GM19397 (cell line): Measurements from ENCODE around the gene FSIP1.

Experiments used
- ATAC-seq: cut with Tn5 transposase; IDR thresholded peaks from one replicate; pipeline ENCODE4 v1.9.1; 2021; ENCODE audit warnings: mild to moderate bottlenecking, moderate library complexity; ENCODE audit not compliant: unreplicated experiment

The FSIP1 gene

DNA sequence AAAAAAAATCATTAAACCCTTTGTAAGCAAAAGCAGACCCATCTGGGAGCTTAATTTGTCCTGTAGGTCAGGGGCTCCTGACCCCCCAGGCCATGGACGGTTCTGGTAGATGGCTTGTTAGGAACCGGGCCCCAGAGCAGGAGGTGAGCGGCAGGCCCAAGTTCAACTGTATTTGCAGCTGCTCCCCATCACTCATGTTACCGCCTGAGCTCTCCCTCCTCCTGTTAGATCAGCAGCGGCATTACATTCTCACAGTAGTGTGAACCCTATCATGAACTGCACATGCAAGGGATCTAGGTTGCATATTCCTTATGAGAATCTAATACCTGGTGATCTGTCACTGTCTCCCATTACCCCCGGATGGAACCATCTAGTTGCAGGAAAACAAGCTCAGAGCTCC, 60.7 kb downstream of the FSIP1 start:
- ATAC-seq = no peak

DNA sequence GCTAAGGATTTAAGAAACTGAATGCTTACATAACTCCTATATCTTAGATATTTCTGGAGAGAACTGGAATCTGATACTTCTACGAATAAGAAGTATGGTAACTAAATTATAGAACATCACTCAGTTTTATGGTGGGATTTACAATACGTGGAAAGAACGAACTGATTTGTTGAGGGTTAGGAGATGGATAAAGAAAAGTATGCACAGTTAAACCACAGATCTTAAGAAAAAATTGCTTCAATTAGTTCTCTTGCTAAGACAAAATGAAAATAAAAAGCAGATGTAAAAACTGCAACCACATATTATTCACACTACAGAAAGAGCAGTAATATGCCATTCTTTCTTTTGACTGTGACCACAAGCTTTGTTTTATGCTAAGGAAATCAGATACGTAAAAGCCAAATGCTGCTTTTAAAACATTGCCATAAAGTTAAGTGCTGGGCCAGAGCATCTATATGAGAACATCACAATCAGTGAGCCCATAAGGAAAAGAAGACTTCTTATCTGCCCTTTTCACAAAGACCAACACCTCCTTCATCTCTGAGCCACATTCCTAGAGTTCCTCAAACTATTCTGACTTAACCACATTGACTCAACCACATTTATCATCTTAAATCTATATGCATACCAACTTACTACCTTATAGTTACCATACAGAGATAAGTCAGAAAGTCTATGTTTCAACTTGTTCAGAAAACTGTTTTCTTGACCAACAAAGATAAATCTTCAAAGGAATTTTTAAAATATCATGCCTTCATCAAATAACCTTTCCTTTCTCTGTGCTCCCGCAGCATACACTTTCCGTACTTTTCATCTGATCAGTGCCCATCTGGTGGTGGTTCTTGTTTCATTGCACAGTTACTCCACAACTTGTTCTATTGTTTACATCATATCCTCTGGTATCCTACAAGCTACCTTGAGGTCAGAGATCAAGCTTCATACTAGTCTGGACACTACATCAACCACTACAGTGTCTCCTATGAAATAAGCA, 61.7 kb downstream of the FSIP1 start:
- ATAC-seq = no peak

DNA sequence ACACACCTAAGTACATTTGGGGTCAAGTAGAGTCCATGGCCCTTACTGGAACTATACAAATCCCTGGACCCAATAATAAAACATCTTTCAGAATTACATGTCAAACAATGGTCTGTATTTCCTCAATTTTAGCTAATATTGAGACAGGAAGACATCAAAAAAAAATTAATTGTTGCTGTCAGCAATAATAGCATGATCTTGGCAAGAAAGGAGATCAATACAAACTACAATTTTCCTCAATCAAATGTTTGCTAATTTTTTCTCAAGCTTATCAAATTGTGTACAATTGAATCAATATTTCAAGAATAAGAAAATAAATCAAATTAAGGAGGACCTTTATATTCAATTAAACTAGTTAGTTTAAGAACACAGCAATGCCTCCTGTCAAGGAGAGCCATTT, 62.6 kb downstream of the FSIP1 start:
- ATAC-seq = no peak

DNA sequence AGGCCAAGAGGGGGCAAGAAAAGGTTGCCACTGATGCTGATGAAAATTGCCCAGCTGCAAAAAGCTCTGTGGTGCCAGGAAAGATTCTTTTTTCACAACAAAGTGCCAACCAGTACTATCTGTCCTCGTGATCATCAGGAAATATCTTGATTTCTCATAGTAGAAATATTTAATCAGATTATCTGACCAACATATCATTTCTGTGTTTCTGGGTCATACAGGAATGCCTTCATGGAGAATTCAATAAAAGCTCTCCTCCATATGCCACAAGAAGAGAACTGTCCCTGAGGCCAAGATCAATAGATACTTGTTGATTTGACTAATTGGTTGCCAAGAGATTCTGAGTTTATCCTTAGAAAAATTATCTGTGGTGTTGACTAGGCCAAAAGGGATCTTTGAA, 63.5 kb downstream of the FSIP1 start:
- ATAC-seq = no peak

DNA sequence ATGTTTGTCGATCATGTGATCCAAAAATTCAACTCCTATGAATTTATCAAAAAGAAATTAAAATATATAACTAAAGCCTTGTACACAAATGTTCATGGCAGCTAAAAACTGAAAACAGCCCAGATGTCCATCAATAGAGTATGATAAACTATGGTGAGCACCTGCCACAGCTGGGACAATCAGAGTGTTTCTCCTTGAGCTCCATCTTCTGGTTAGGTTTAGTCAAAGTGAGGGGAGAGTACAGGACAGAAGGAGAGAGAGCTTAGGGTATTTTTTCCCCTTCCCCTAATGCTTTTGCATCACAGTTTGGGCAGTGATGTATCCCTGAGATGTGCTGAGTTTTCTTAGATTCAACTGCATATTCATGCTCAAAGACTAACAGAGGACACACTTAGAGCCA, 65.5 kb downstream of the FSIP1 start:
- ATAC-seq = no peak

DNA sequence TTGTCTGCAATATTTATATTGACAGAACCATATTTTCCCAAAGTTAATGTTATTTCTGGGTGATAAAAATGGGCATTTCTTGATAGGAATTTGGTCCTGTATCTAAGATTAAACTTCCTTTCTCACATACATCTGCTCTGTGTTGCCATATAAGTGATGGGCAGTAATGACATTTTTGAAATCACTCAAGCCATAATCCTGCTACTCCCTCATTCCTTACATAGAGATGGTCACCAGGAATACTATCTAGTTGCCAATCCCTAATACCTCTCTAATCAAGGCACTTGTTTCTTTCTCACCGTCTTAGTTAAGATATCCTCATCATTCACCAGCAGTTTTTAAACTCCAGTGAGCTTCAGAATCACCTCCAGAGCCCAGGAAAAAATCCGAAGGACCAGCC, 68.4 kb downstream of the FSIP1 start:
- ATAC-seq = no peak

DNA sequence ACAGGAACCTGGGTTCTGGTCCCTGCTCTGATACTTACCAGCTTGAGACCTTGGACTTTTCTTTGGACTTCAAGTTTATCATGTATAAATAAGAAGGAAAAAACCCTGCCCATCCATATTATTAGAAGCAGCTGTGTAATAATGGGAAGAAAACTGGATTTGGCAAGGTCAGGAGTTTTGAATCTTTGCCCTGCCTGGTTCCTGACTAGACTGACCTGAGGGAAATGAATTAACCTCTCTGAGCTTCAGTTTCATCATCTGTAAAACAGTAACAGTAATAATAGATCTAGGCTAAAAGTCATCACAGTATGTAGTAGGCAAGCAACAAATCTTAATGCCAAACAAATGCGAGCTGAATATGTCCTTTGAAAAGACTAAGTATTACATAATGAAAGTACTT, 68.8 kb downstream of the FSIP1 start:
- no peak for ATAC-seq

DNA sequence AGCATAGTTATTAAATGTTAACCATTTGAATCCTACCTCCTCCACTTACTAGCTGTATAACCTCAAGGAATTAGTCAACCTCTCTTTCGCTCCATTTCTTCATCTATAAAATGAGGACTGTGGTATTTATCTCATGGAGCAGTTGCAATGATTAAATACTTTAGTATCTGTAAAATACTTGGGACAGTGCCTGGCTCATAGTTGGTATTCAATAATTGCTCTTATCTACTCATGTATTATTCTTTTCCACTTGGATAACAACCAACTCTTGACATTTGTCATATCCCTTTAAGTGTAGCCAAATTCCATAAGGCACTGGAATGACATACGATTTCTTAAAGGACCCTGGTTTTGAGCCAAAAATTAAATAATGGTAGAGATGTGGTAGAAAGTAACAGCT, 72.0 kb downstream of the FSIP1 start:
- no peak for ATAC-seq

DNA sequence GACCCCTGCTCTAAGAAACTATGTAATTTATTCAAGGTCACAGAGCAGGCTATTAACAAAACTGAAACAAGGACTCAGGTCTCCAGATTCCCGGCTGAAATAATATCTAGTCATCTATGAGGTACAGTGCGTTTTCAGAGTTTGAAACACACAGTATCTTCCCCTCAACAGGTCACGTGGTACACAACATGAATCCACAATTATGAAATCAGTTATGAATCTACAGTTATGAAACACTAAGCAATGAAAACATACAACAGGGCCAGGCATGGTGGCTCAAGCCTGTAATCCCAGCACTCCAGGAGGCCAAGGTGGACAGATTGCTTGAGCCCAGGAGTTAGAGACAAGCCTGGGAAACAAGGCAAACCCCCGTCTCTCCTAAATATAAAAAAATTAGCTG, 72.7 kb downstream of the FSIP1 start:
- no peak for ATAC-seq

DNA sequence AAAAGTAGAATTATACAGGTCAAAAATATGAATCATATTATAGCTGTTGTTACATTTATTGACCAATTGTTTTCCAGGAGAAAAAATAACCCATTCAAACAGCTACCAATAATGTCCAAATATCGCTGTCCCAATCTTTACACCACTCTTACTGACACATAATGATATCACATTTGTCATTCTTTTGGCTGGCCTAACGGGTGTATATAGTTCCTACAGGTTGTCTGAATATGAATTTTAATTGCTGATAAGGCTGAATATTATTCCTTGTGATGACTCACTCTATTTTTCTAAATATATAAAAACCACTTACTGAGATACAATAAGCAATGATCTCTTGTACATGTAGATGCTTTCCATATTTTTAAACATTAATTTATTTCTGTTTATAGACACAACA, 76.4 kb downstream of the FSIP1 start:
- ATAC-seq = no peak

DNA sequence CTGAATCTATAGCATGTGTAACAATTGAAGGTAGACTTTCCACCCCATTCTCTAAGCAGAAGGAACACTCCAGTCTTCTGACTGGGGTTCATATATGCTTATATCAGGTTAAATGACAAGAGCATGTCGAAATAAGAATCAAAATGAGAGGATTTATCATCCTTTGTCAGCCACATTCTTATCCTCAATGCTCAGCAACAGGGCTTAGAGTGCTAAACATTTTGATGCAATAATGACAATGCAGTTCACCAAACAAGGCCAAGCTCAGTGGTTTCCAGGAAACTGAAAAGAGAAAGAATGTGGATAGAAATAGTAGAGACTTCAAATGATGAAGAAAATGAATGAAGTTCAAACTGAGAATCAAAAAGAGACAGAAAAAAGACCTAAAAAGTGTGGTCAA, 78.0 kb downstream of the FSIP1 start:
- ATAC-seq = no peak

DNA sequence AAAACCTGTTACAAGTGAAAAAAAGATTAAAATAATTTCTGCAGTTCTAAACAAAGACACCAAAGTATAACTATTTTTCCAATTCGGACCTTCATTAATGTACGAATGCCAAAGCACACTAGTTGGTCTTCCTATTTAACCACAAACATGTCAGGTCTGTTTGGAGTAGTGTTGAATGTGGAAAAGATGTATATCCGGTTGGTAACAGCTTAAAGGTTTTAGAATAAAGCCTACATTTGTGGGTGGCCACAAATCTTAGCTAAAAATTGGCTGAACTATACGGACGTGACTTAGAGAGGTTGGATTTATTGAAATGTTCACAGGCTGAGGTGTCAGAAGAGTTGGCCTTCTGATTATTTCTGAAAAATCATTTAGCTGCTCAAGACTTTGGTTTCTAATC, 78.4 kb downstream of the FSIP1 start:
- no peak for ATAC-seq

DNA sequence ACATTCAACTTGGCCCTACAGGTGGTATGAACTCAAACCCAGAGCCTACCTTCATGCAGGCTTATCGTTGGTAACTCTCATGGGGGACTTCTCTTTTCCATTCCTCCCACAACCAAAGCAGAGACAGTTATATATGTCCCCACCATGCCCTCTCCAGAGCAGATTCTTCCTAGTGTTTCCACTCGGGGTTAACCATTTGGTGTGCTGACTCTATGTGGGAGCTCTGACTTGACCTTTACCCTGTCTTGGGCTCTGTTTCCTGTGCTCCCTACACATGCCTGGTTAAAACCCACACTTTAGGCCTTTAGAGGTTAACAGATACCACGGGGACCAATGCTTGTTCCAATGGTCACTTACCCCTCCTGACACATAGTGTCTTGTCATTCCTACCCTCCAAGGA, 80.7 kb downstream of the FSIP1 start:
- no peak for ATAC-seq

DNA sequence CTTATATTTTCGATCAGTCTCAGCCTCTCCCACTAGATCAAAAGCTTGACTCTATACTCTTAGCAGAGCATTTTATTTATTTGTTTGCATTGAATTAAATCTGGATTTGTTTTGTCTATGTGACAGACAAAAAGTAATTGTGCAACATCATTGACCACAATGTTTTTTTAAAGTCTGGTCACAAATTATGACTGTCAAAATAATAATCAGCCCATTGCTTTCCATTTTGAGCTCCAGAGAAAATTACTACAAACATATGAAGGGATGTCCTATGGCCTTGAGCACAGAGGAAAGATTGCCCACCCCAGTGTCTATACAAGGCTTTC, 82.3 kb downstream of the FSIP1 start:
- ATAC-seq = no peak

DNA sequence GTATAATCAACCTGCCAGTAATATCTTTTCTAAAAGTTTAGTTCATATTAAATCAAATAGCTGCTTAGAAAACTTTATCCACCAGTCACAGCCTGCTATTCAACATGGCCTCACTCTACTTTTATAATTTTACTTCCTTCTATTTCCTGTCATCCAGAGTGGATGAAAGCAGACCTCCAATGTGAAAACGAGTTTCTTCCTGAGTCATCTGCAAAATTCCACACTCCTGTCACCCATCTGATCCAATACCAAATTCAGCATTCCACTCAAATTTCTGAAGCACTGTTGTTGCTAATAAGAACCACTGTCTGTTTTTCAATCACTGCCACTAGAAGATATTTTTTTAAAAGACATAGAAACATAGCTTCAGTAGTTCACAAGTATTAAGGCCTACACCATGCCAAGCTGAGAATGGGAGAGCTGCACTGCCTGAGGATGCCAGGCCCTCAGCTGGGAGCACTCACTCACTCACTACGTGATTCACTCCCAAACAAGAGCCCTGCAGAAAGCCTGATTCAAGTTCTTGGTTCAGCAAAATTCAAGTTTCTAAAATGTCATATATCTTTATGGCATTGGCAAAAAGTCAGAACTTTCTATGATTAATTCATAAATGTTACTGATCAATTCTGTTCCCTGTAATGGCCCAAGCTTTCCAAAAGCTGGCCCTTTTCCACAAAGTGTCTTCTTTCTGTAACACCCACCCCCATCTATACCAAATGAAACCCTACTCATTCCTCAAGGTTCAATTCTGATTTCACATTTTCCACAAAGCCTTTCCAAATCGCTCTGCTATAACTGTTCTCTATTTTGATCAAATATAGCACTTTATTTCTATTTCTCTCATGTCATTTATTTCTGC, 82.9 kb downstream of the FSIP1 start:
- ATAC-seq = no peak

DNA sequence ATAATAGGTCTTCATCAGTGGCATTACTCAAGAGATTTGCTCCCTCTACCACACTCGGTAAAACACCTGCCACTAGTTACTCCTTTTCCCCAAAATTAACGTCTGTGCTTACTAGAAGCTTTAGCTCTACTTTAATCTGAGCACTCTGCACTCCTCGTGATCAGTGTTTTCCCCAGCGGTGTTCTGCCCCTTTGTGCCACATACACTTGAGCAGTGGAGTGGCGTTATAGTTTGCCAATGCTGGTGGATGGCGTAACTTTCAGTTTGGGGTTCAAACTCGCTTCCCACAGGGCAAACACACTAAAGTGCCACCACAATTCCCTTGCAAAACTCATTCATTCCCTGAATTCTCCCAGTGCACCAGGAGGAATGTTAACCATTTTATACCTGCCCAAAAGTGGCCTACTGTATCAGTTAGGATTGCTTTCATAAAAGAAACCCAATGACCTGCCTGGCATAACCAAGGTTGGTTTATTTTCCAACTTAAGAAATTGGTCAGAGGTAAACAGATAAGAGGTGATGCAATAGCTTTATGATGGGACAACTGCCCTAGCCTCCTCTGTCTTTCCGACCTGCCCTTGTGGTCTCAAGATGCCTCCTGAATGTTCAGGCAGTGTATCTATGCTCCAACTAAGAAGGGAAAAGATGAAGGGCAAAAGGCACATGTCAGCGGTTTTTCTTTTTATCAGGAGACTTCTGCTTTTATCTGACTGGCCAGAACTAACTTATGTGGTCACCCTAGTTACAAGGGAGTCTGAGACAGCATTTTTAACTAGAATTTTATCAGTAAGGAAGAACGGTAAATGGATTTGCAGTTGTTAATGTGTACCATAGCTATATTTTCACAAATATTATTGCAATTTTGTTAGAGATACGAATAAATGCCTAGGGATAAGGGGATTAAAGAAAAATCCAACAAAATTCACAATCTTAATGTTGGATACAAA, 83.9 kb downstream of the FSIP1 start:
- no peak for ATAC-seq

DNA sequence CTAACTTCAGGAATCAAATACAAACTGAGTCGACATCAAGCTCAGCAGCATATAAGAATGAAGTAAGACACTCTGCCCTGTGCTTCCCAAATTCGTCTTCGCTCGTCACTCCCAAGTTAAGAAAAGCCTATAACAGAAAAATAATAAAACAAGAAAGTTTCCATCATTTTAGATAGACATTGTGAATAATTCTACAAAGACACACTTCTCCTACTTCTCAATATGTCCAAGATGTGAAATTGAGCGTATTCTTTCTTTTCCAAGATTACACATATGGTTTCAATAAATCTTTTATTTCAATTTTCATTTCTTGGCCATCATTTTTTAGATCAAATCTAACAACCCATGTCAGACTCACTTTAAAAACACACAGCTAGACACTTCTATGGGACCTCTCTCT, 85.1 kb downstream of the FSIP1 start:
- ATAC-seq = no peak

DNA sequence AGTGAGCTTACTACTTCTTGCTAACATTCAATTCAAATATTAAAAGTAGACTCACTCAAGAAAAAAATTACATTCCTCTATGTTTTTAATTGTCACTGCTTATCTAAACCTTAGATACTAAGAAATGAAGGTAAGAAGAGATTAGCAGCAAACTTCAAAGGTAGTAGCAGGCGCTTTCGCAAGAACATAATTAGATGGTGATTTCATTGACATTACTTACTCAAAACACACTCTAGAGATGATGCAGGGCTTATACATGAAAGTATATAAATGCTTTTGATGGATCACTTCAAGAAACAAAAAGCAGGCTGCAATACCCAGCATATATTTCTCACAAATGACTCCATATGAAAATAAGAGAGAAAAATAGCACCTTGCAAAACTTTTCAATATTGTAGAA, 86.8 kb downstream of the FSIP1 start:
- no peak for ATAC-seq

DNA sequence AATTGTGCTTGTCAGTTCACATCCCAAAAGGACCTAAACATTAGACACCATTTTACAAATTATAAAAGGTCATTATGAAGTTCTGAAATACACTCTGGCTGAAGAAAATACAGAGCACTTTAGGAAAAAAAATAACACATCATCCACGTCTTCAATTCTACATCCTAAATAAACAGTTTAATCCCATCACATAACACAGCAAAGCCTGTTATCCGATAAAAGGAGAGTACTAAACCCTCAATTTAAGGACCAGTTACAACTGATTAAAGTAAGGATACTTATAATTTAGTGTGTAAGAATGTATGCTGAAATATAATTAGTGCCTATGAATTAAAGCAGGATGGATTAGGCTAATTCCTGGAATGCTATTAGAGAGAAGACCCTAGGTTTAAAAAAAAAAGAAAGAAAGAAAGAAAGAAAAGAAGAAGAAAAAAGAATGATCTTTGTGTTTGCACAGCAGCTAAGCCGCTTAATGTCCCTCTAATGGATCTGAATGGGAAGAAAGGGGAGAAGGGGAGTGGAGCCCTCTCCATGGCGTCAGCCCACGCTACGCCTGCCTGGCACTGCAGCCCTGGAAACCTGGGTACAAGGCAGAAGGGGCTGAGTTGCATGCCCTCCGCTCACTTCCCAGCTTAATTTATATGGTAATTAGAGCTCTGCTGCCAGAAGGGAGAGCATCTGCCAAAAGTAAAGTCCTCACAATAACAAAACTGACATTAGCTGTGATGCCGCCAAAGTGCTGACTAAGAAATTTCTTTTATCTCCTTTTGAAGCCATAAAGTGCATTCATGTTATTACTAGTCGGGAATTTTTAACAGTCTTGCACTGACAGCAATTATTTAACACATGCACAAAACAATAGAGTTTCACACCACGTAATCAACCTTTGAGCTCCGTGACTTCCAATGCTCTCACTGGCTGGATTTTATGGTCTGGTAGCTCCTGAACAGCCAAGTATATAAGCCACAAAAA, 90.0 kb downstream of the FSIP1 start:
- ATAC-seq = no peak
